GM18498 (cell line): ENCODE results near the gene PPARG.
A peak's percentile ranks its signal among the peaks of the same experiment; 100 is the strongest.
"Not testable (repeated sequence)": the region's sequence is repeated elsewhere in the genome, so short reads cannot be mapped to it uniquely, and the experiment has no call there.

Experiments
- ATAC-seq: cut with Tn5 transposase; IDR thresholded peaks from one replicate; pipeline ENCODE4 v1.9.1; 2021; ENCODE audit warnings: mild to moderate bottlenecking, moderate library complexity; ENCODE audit not compliant: unreplicated experiment

PPARG gene

DNA sequence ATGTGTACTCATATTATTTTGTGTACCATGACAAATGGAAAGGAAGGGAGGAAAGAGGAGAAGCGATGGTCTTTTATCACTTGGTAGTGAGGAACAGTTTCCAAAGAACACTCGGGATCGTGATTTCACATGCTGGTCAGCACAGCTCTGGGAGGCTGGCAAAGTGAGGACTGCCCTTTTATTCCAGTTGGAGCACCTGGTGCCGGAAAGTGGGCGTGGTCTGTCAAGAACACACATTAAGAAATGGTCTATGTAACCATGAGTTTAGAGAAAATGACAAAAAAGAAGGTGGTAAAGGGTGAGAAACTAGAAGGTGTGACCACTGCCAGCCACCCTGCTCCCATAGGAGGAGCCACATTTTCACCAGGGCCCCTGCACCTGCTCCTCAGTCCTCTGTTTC lies 188.4 kb downstream of the PPARG start:
- ATAC-seq = no peak

DNA sequence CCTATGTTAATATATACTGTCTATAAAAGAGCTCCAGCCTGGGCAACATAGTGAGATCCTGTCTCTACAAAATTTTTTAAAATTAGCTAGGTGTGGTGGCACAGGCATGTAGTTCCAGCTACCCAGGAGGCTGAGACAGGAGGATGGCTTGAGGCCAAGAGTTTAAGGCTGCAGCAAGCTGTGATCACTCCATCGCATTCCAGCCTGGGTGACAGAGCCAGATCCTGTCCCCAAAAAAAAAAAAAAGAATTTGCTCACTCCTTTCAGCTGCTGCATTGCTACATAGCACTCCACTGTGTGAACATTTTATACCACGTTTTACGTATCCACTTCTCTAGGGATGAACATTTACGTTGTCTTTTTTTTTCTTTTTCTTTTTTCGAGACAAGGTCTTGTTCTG lies 189.5 kb downstream of the PPARG start:
- no peak for ATAC-seq

DNA sequence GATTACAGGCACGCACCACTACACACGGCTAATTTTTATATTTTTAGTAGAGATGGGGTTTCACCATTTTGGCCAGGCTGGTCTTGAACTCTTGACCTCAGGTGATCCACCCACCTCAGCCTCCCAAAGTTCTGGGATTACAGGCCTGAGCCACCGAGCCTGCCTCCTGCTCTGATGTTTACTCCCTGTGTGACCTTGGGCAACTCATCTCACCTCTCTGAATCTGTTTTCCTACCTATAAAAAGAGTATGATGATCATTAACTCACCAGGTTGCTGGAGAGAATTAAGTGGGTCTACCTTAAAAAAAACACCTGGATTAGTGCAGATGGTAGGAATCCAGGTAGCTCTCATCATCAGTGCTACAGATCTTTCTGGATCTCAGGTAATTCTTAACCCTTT lies 190.3 kb downstream of the PPARG start:
- not testable (repeated sequence) for ATAC-seq

DNA sequence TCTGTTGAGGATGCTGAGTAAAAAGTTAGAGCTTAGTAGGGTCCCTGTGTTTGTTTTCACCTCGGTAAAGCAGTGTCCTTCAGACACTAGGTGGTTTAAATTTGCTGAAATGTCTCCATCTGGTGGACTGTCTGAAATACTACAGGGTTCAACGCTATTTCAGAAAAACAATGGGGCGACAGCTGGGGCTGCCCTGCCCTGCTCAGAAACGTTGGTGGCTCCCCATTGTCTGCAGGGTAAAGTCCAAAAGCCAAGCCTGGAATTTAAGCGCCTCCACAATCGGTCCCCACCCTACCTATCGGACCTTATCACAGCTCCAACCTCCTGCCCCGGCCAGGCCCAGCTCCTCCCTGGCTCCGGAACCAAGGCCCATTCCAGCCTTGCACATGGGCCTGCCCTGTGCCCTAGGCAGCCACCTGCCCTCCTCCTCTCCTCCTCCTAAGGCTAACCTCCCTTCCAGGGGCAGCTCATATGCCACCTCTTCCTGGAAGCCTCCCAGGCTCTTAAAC lies 191.1 kb downstream of the PPARG start:
- peak; percentile 29 for ATAC-seq

DNA sequence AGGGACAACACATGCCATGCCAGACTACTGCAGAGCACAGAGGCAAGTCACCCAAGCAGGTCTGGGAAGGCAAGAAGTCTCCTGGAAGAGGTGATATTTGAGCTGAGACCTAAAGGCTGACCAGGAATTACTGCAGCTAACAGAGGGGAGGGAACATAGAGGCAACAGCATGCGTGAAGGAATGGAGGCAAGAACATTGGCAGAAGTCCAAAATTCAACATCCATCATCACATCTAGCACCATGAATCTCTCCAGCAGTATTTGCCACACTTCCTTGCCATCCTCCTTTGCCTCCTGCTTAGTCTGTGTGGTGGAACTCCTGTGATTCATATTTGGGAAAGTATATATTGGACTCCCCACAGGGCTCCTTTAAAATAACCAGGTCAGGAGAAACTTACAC lies 194.5 kb downstream of the PPARG start:
- ATAC-seq = no peak

DNA sequence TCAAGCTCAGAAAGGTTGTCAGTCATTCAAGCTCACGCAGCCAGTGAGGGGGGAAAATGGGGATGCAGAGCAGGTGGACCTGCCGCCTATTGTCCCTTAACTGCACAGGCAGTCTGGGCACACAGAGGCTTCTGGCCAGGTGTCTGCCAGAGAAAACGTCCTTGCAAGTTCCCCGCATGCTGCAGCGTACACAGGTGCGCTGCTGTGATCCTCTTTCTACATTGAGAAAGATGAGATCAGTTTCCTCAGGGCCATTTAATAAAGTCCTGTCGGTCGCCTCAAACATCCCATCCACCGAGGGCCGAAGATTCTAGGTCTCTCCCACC lies 195.0 kb downstream of the PPARG start:
- no peak for ATAC-seq
